Measurements from ENCODE around the gene ZBTB21. TPM values are rescaled to one million over a fixed set of nuclear protein-coding genes. Genes with fewer than 3 reads are reported as not detected.

Gene ZBTB21
- total and polyA plus RNA-seq, 5 donors from 2014 or later: 2.4 to 107 (median 5.7) TPM

DNA sequence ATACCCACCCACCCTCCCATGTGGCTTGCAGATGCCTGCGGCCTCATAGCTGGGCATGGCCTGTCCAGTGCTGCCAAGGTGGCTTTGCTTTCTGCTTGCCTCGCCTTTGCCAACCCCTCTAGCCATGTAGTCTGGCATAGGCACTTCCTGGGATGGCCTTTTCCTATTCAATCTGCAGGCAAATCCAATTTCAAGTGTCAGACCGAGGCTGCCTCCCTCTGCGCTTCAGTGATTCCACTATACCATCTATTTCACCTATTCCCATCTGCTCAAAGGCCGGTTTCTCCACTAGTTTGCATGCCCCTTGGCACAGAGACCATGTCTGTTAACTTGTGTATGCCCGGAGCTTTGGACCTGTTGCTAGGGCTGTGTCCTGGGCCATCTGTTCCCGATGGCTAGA lies 3.8 kb upstream of the ZBTB21 start:
- Histone ChIP-seq H3K9me3 (ENCODE audit: control insufficient read depth in 2 of 2, low read length in 2 of 2) (no peaks in the 10 kb centered on the region), H3K27me3 (ENCODE audit: control insufficient read depth, insufficient read depth, low read length) (no peaks in the 10 kb centered on the region), H3K27ac (ENCODE audit: insufficient read depth, low read length, poor library complexity, severe bottlenecking) (no peak overlapping the region), H3K36me3 (ENCODE audit: control insufficient read depth, insufficient read depth, low read length) (no peaks in the 10 kb centered on the region), H3K4me3 (ENCODE audit: low read depth, low read length) (no peak overlapping the region), H3K4me1 (ENCODE audit: control insufficient read depth, insufficient read depth, low read length, poor library complexity, severe bottlenecking) (peaks cover 8% of the 10 kb centered on the region)
- no peaks in the 10 kb centered on the region for H3K36me3 Mint-ChIP-seq
- H3K9me3 Mint-ChIP-seq: peaks cover 0 to 6% (median 1%) of the 10 kb centered on the region in 7 donors
- DNase-seq (no peak), ATAC-seq (ENCODE audit: low read depth in 2 of 2) (no peak)
- H3K4me3 Mint-ChIP-seq: peak overlapping the region in 1 of 4 donors; percentile 23
- H3K27me3 Mint-ChIP-seq: peaks cover 15% of the 10 kb centered on the region
- no peak overlapping the region for H3K27ac Mint-ChIP-seq
- H3K4me1 Mint-ChIP-seq: peaks cover 6 to 26% (median 11%) of the 10 kb centered on the region in 4 donors

DNA sequence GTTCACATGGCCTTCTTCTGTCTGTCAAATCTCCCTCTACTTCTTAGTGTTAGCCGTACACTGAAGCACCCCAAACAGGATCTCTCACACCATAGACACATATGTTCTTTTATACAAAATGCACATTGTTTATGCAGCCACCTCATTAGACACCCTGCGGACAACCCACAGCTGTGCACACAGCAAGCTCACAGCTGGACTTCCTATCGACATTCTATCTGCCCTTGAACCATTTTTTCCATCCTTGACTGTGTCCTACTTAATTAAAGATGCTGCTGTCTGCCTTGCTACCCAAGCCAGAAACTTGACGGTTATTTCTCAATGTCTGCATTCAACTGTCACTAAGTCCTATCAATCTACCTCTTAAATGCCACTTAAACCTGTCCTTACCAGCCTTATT lies 3.2 kb upstream of the ZBTB21 start:
- DNase-seq: no peak
- Histone ChIP-seq H3K27ac (ENCODE audit: insufficient read depth, low read length, poor library complexity, severe bottlenecking) (no peak overlapping the region), H3K9me3 (ENCODE audit: control insufficient read depth in 2 of 2, low read length in 2 of 2) (no peaks in the 10 kb centered on the region), H3K4me3 (ENCODE audit: low read depth, low read length) (no peak overlapping the region), H3K4me1 (ENCODE audit: control insufficient read depth, insufficient read depth, low read length, poor library complexity, severe bottlenecking) (peaks cover 12% of the 10 kb centered on the region), H3K27me3 (ENCODE audit: control insufficient read depth, insufficient read depth, low read length) (no peaks in the 10 kb centered on the region), H3K36me3 (ENCODE audit: control insufficient read depth, insufficient read depth, low read length) (no peaks in the 10 kb centered on the region)
- no peak for ATAC-seq (ENCODE audit: low read depth in 2 of 2)
- Mint-ChIP-seq H3K27me3 (peaks cover 15% of the 10 kb centered on the region), H3K36me3 (no peaks in the 10 kb centered on the region), H3K27ac (no peak overlapping the region), H3K4me1 (peaks cover 6 to 26% (median 13%) of the 10 kb centered on the region in 4 donors), H3K9me3 (peaks cover 0 to 6% (median 1%) of the 10 kb centered on the region in 7 donors), H3K4me3 (peak overlapping the region; percentile 4 to 77 (median 32))

DNA sequence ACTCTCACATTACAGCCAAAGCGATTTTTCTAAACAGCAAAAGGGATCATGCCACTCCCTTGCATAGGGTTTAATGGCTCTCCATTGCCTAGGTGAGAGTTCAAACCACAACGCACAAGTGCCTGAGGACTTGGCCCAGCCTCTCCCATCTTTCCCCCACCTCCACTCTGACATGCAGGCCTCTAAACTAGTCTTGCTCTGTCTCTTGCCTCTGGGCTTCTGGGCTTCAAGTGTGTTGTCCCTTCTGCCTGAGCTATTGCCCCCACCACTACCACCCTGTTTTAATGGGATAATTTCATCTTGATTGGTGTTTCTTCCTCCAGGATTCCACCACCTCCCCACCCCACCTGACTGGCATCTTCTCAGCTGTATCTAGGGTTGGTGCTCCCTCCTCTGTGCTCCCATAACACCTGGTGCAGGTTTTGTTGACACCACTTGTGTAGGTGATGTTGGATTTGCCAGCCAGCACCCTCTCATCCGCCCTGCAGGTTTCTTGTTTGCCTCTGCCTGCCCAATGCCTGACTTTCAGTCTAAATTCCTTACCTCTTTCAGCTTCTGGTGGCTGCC lies 2.7 kb upstream of the ZBTB21 start:
- H3K4me3 Mint-ChIP-seq: peak overlapping the region; percentile 35 to 88 (median 66)
- ATAC-seq (ENCODE audit: low read depth in 2 of 2) (no peak), DNase-seq (no peak)
- H3K27me3 Mint-ChIP-seq: peaks cover 15% of the 10 kb centered on the region
- no peak overlapping the region for H3K27ac ChIP-seq (ENCODE audit: insufficient read depth, low read length, poor library complexity, severe bottlenecking)
- peak overlapping the region in 2 of 3 donors; percentile 31 to 82 for H3K27ac Mint-ChIP-seq
- H3K9me3 ChIP-seq (ENCODE audit: control insufficient read depth in 2 of 2, low read length in 2 of 2): no peaks in the 10 kb centered on the region
- H3K9me3 Mint-ChIP-seq: peaks cover 0 to 6% (median 1%) of the 10 kb centered on the region in 7 donors
- H3K36me3 ChIP-seq (ENCODE audit: control insufficient read depth, insufficient read depth, low read length): no peaks in the 10 kb centered on the region
- H3K4me1 Mint-ChIP-seq: peaks cover 6 to 28% (median 15%) of the 10 kb centered on the region in 4 donors
- no peaks in the 10 kb centered on the region for H3K27me3 ChIP-seq (ENCODE audit: control insufficient read depth, insufficient read depth, low read length)
- no peaks in the 10 kb centered on the region for H3K36me3 Mint-ChIP-seq
- H3K4me1 ChIP-seq (ENCODE audit: control insufficient read depth, insufficient read depth, low read length, poor library complexity, severe bottlenecking): peaks cover 12% of the 10 kb centered on the region
- H3K4me3 ChIP-seq (ENCODE audit: low read depth, low read length): no peak overlapping the region

DNA sequence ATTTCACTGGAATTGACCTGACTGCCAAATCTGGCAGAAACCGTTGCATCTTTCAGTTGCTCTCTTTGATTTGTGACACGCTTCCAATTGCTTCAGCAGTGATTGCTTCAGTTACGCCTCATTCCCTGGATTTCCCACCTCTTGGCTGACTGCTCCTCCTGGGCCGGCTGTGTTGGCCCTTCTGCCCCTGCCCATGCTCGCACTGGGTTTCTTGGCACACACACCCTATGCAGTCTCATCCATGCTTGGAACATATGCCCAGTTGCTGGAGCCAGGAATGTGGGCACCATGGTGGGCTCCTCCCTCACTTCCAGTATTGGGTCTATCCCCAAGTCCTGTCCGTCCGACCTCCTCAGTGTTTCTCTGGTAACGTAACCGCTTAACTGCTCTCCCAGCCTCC lies 2.2 kb upstream of the ZBTB21 start:
- H3K4me3 Mint-ChIP-seq: peak overlapping the region; percentile 35 to 92 (median 82)
- ATAC-seq (ENCODE audit: low read depth in 2 of 2) (no peak), DNase-seq (no peak)
- H3K4me1 ChIP-seq (ENCODE audit: control insufficient read depth, insufficient read depth, low read length, poor library complexity, severe bottlenecking): peaks cover 12% of the 10 kb centered on the region
- peaks cover 15% of the 10 kb centered on the region for H3K27me3 Mint-ChIP-seq
- H3K27ac Mint-ChIP-seq: peak overlapping the region in 2 of 3 donors; percentile 31 to 82
- H3K36me3 ChIP-seq (ENCODE audit: control insufficient read depth, insufficient read depth, low read length): no peaks in the 10 kb centered on the region
- no peaks in the 10 kb centered on the region for H3K36me3 Mint-ChIP-seq
- no peaks in the 10 kb centered on the region for H3K9me3 ChIP-seq (ENCODE audit: control insufficient read depth in 2 of 2, low read length in 2 of 2)
- peaks cover 0 to 6% (median 1%) of the 10 kb centered on the region in 7 donors for H3K9me3 Mint-ChIP-seq
- H3K27me3 ChIP-seq (ENCODE audit: control insufficient read depth, insufficient read depth, low read length): no peaks in the 10 kb centered on the region
- H3K4me1 Mint-ChIP-seq: peaks cover 9 to 33% (median 20%) of the 10 kb centered on the region in 4 donors
- H3K4me3 ChIP-seq (ENCODE audit: low read depth, low read length): no peak overlapping the region
- no peak overlapping the region for H3K27ac ChIP-seq (ENCODE audit: insufficient read depth, low read length, poor library complexity, severe bottlenecking)

DNA sequence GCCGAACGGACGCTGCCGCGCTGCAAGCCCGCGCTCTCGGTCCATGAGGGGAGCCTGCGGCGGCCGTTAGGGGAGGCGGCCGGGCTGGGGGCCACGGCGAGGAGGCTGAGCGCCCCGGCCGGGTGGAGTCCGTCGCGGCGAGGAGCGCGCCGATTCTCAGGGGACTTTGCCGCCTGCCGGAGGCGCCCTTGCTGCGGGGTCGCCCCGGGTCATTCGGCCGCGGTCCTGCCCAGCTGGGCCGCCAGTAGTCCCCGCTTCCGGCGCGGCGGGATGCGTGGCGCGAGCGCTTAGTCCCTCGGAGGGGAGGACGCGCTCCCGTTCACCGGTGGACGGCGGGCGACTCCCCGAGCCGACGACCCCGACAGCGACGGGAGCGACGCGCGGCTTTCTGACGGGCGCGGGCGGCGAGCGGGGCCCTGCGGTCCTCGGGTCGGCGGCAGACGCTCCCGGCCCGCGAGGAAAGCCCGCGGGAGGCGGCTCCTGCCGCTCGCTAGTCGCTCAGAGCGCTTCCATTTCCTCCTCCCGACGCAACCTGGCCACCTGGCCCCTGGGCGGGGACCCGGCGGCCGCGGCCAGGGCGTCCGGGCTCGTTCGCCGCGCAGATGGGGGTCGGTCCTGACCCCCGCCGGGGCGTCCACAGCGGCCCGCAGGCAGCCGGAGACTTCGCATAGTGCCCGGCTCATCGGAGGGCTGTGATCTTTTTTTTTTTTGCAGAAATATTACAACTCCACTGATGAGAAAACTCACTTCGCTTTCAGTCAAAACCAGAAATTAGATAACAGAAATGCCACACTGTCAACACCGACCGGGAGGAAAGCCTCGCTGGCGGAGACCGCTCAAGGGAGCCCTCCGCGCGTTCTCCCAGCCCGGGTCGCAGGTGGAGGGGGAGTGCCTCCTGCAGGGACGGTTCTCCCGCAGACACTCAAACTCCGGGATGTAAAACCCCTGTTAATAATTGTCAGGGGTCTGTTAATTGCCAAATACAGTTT lies 641 bp upstream of the ZBTB21 start:
- H3K36me3 Mint-ChIP-seq: peaks cover 4% of the 10 kb centered on the region
- Histone ChIP-seq H3K4me1 (ENCODE audit: control insufficient read depth, insufficient read depth, low read length, poor library complexity, severe bottlenecking) (peaks cover 12% of the 10 kb centered on the region), H3K27ac (ENCODE audit: insufficient read depth, low read length, poor library complexity, severe bottlenecking) (peak overlapping the region; percentile 97), H3K27me3 (ENCODE audit: control insufficient read depth, insufficient read depth, low read length) (no peaks in the 10 kb centered on the region), H3K4me3 (ENCODE audit: low read depth, low read length) (peak overlapping the region; percentile 39), H3K9me3 (ENCODE audit: control insufficient read depth in 2 of 2, low read length in 2 of 2) (no peaks in the 10 kb centered on the region), H3K36me3 (ENCODE audit: control insufficient read depth, insufficient read depth, low read length) (peaks cover 3% of the 10 kb centered on the region)
- H3K9me3 Mint-ChIP-seq: peaks cover 0 to 6% (median 1%) of the 10 kb centered on the region in 7 donors
- H3K4me1 Mint-ChIP-seq: peaks cover 13 to 44% (median 25%) of the 10 kb centered on the region in 4 donors
- DNase-seq (peak in 2 of 3 donors; percentile 39 to 43), ATAC-seq (ENCODE audit: low read depth in 2 of 2) (peak in 1 of 2 donors; percentile 1)
- peak overlapping the region; percentile 90 to 100 (median 93) for H3K27ac Mint-ChIP-seq
- peak overlapping the region; percentile 88 to 100 (median 95) for H3K4me3 Mint-ChIP-seq
- peaks cover 15% of the 10 kb centered on the region for H3K27me3 Mint-ChIP-seq

DNA sequence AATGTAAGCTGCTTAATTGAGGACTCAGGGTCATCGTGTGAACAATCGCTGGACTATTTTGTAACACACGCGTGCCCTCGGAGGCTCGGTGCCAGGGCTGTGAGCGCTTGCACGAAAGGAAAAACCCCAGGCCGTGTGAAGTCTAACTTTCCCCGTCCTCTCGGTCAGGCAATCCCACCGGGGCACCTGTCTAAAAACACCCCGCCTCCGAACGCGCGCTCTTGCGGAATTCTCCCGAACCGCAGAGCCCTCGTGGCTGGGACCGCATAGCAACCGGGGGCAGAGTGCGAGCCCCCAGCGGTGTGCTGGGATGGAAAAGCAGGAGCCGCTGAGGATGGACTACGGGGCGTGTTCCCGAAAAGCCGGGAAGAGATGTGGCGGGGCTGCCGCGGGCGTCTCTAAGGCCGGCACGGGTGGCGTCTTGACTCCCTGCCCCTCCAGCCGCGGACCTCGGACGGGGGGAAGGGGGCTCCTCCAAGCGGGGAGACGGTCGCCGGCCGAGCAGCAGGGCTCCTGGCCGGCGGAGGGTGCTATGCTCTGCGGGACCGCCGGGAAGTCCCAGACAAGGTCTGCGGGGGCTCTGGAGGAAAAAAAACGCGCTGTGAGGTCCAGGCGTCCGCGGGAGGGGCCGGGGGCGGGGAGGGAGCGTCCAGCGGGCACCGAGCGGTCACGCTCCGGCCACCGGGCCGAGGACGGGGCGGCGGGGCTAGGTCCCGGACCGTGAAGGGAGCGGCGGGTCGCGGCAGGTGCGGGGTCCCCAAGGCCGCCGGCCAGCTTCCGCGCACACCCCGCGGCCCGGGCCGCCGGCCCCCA lies 936 bp downstream of the ZBTB21 start:
- ATAC-seq (ENCODE audit: low read depth in 2 of 2) (no peak), DNase-seq (peak in 2 of 3 donors; percentile 29 to 60)
- Histone ChIP-seq H3K36me3 (ENCODE audit: control insufficient read depth, insufficient read depth, low read length) (peaks cover 3% of the 10 kb centered on the region), H3K27ac (ENCODE audit: insufficient read depth, low read length, poor library complexity, severe bottlenecking) (peak overlapping the region; percentile 97), H3K4me3 (ENCODE audit: low read depth, low read length) (peak overlapping the region; percentile 75), H3K27me3 (ENCODE audit: control insufficient read depth, insufficient read depth, low read length) (no peaks in the 10 kb centered on the region), H3K4me1 (ENCODE audit: control insufficient read depth, insufficient read depth, low read length, poor library complexity, severe bottlenecking) (peaks cover 12% of the 10 kb centered on the region), H3K9me3 (ENCODE audit: control insufficient read depth in 2 of 2, low read length in 2 of 2) (no peaks in the 10 kb centered on the region)
- Mint-ChIP-seq H3K4me3 (peak overlapping the region; percentile 84 to 100 (median 88)), H3K9me3 (peaks cover 0 to 3% (median 0%) of the 10 kb centered on the region in 7 donors), H3K27ac (peak overlapping the region; percentile 69 to 100 (median 87)), H3K4me1 (peaks cover 15 to 46% (median 34%) of the 10 kb centered on the region in 4 donors), H3K36me3 (peaks cover 9% of the 10 kb centered on the region), H3K27me3 (peaks cover 11% of the 10 kb centered on the region)

DNA sequence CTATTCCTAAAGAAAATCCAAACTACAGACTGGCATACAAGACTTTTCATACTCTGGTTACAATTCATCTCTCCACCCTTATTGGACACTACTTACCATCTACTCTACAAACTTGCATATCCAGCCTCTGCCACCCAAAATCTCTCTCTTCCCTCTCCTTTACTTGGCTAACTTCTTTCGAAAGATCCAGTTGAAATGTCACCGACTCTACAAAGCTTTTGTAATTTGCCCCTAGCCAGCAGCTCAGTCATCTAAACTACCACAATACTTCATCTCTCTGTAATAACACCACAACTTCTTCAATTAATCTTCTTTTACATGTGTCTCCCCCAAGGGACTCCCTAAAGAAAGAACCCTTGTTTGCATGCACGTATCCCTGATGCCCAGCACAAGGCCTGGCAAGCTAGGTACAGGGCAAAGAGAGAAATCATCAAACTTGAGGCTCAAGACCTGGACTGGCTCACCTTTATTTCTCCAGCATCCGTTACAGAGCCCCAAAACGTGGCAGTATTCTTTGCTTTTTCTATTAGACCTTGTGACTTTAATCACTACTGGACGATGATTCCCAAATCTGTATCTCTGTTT lies 2.7 kb downstream of the ZBTB21 start:
- Histone ChIP-seq H3K27me3 (ENCODE audit: control insufficient read depth, insufficient read depth, low read length) (no peaks in the 10 kb centered on the region), H3K4me3 (ENCODE audit: low read depth, low read length) (no peak overlapping the region), H3K27ac (ENCODE audit: insufficient read depth, low read length, poor library complexity, severe bottlenecking) (no peak overlapping the region), H3K4me1 (ENCODE audit: control insufficient read depth, insufficient read depth, low read length, poor library complexity, severe bottlenecking) (peaks cover 20% of the 10 kb centered on the region), H3K9me3 (ENCODE audit: control insufficient read depth in 2 of 2, low read length in 2 of 2) (no peaks in the 10 kb centered on the region), H3K36me3 (ENCODE audit: control insufficient read depth, insufficient read depth, low read length) (peaks cover 3% of the 10 kb centered on the region)
- Mint-ChIP-seq H3K9me3 (peaks cover 0 to 3% (median 0%) of the 10 kb centered on the region in 7 donors), H3K4me1 (peaks cover 17 to 55% (median 33%) of the 10 kb centered on the region in 4 donors), H3K27me3 (peaks cover 7% of the 10 kb centered on the region), H3K36me3 (peaks cover 9% of the 10 kb centered on the region), H3K27ac (peak overlapping the region in 1 of 3 donors; percentile 2), H3K4me3 (peak overlapping the region; percentile 22 to 59 (median 36))
- ATAC-seq (ENCODE audit: low read depth in 2 of 2): no peak
- no peak for DNase-seq
